K562 (cell line): ENCODE results near the gene DCLK2. TPM values are rescaled to one million over a fixed set of nuclear protein-coding genes. Genes with fewer than 3 reads are reported as not detected.

Experiments used
- ATAC-seq: fragments of 200-7000 bp; cut with Tn5 transposase; 3 replicates; pipeline ENCODE4 v1.9.1; 2020; ENCODE audit warnings: moderate library complexity
- BruUV-seq: library from RNA; stranded (reverse); fragments of 400-500 nt; replicated peaks from 2 replicates; lab custom pipeline; 2021; lab: Mats Ljungman, UMichigan
- CTCF ChIA-PET: fragments of 300-600 bp; formaldehyde crosslinking; extraction: SDS; loops from one replicate; lab custom pipeline; 2021; ENCODE audit warnings: low intra/inter-chr PET ratio; lab: Yijun Ruan, JAX
- POLR2A ChIA-PET: fragments of 300-600, 350-650 bp; sonication (Branson Sonifier 250); formaldehyde crosslinking; extraction: SDS; loops from one replicate; lab custom pipeline; 2021; ENCODE audit warnings: antibody characterized with exemption, inconsistent platforms; lab: Yijun Ruan, JAX
- DNase-seq, 4 experiments: peaks; one replicate each; pipeline versions ENCODE4 v3.0.0 to v3.0.0-alpha.2; 2011 to 2018; ENCODE audit warnings: low spot score in 3 of 4, mixed read lengths in 3 of 4; ENCODE audit errors: extremely low read depth in 1 of 4
- FAIRE-seq: peaks from 2 replicates; lab custom pipeline; 2011; peaks lifted over from hg19 to GRCh38; lab: Jason Lieb, UNC
- H2AFZ ChIP-seq: 2 replicates; pipeline ENCODE4 v1.6.0; 2011; ENCODE audit warnings: low read depth, low read length, control low read depth, inconsistent platforms
- H3K27ac ChIP-seq: fragments of 200-600 bp; 3 replicates; pipeline ENCODE4 v1.8.0; 2011; ENCODE audit warnings: low read depth, mild to moderate bottlenecking, control low read depth, inconsistent platforms, low read length, moderate library complexity, mixed read lengths; ENCODE audit errors: extremely low read depth
- H3K27me3 ChIP-seq, 2 experiments: fragments of 300-600 bp in 1 of 2; 2 replicates in 1 of 2; 3 replicates in 1 of 2; pipeline versions ENCODE4 v1.6.0 to v1.8.0; 2011; ENCODE audit warnings: inconsistent platforms in 2 of 2, low read length in 2 of 2, mild to moderate bottlenecking in 1 of 2, mixed read lengths in 1 of 2, moderate library complexity in 1 of 2; ENCODE audit not compliant: control insufficient read depth in 2 of 2, insufficient read depth in 2 of 2
- H3K36me3 ChIP-seq: fragments of 300-600 bp; 3 replicates; pipeline ENCODE4 v1.8.0; 2011; ENCODE audit warnings: mild to moderate bottlenecking, low read length, inconsistent platforms; ENCODE audit not compliant: control insufficient read depth, insufficient read depth
- H3K4me1 ChIP-seq, 2 experiments: fragments of 200-600 bp in 1 of 2; replicated peaks in 1 of 2; 2 replicates in 1 of 2; 3 replicates in 1 of 2; pipeline versions ENCODE4 v1.5.1 to v1.8.0; 2011; ENCODE audit warnings: inconsistent platforms in 2 of 2, low read length in 2 of 2, mild to moderate bottlenecking in 1 of 2, mixed read lengths in 1 of 2, moderate library complexity in 1 of 2; ENCODE audit not compliant: control insufficient read depth in 2 of 2, insufficient read depth in 2 of 2
- H3K4me2 ChIP-seq: 2 replicates; pipeline ENCODE4 v1.6.1; 2011; ENCODE audit warnings: low read length, control low read depth, inconsistent platforms, mixed read lengths; ENCODE audit not compliant: insufficient read depth
- H3K4me3 ChIP-seq: fragments of 200-600 bp; sonication (generic), shearing (Covaris generic); 2 replicates; pipeline ENCODE4 v1.5.1; 2016; ENCODE audit warnings: control low read depth, inconsistent platforms
- H3K79me2 ChIP-seq: fragments of 200-600 bp; 3 replicates; pipeline ENCODE4 v1.8.0; 2011; ENCODE audit warnings: low read length, inconsistent platforms; ENCODE audit not compliant: control insufficient read depth, insufficient read depth
- H3K9ac ChIP-seq, 2 experiments: 2 replicates each; pipeline versions ENCODE4 v1.6.0 to v1.6.1; 2011; ENCODE audit warnings: low read depth in 2 of 2, low read length in 2 of 2, control low read depth in 1 of 2, inconsistent platforms in 1 of 2, mild to moderate bottlenecking in 1 of 2, mixed read lengths in 1 of 2; ENCODE audit not compliant: insufficient read depth in 1 of 2
- H3K9me1 ChIP-seq: one replicate; pipeline ENCODE4 v1.6.0; 2011; ENCODE audit warnings: inconsistent platforms, mild to moderate bottlenecking, low read length, moderate library complexity; ENCODE audit not compliant: control insufficient read depth, insufficient read depth
- H3K9me3 ChIP-seq: replicated peaks from 2 replicates; pipeline ENCODE4 v1.5.1; 2011; ENCODE audit warnings: low read depth, low read length, inconsistent platforms; ENCODE audit not compliant: control insufficient read depth, insufficient read depth
- H4K20me1 ChIP-seq: replicated peaks from 2 replicates; pipeline ENCODE4 v1.6.1; 2011; ENCODE audit warnings: low read length, inconsistent platforms, mixed read lengths; ENCODE audit not compliant: control insufficient read depth, insufficient read depth
- CTCF ChIP-seq, 3 experiments: IDR thresholded peaks in 2 of 3; conservative IDR thresholded peaks in 1 of 3; 2 replicates each; pipeline ENCODE4 v1.5.1; 2011 to 2012; ENCODE audit warnings: low read length in 3 of 3, mild to moderate bottlenecking in 3 of 3, control low read depth in 2 of 3, improper control_type of control experiment in 1 of 3, inconsistent platforms in 1 of 3, low read depth in 1 of 3, mixed read lengths in 1 of 3, moderate library complexity in 1 of 3; ENCODE audit not compliant: insufficient read depth in 2 of 3
- MBD2 ChIP-seq: sonication (generic); IDR thresholded peaks from 2 replicates; pipeline ENCODE4 v1.6.1; 2016; ENCODE audit warnings: low read depth, borderline replicate concordance
- PRDM10 ChIP-seq: fragments of 450-650 bp; IDR thresholded peaks from 2 replicates; pipeline ENCODE4 v1.6.1; 2018; ENCODE audit not compliant: partially characterized antibody
- SRSF3 ChIP-seq: fragments of 200-400 bp; formaldehyde crosslinking; IDR thresholded peaks from 2 replicates; pipeline ENCODE4 v1.6.1; 2016; ENCODE audit warnings: mild to moderate bottlenecking, low read length, moderate library complexity; ENCODE audit not compliant: insufficient read depth
- ZBTB5 ChIP-seq: fragments of 450-650 bp; IDR thresholded peaks from 2 replicates; pipeline ENCODE4 v1.6.1; 2017; ENCODE audit warnings: antibody characterized with exemption
- ZNF175 ChIP-seq: fragments of 200-800 bp; sonication (Bioruptor generic); IDR thresholded peaks from 2 replicates; pipeline ENCODE4 v1.6.1; 2016; ENCODE audit warnings: low read depth, mild to moderate bottlenecking, missing genetic modification characterization, missing compliant biosample characterization
- ZNF253 ChIP-seq: fragments of 250-450 bp; sonication (Bioruptor Pico); conservative IDR thresholded peaks from 2 replicates; pipeline ENCODE4 v1.6.1; 2021; ENCODE audit warnings: mild to moderate bottlenecking
- WGBS: fragments of 100-300 bp; shearing (Covaris generic); methylation state at CpG from one replicate; pipeline ENCODE4 v1.1.6; 2016; ENCODE audit warnings: low coverage, mixed read lengths; ENCODE audit not compliant: insufficient coverage; ENCODE audit errors: missing lambda C conversion rate; 5-methylcytosine and 5-hydroxymethylcytosine counted together
- in situ Hi-C: fragments of 300-500 bp; cut with MboI; formaldehyde crosslinking; loops from 4 replicates; pipeline ENCODE4 v1.15.0; 2018; ENCODE audit warnings: inconsistent platforms, mixed read lengths
- intact Hi-C: fragments of 100-400 bp; cut with micrococcal nuclease; formaldehyde crosslinking; loops from 2 replicates; pipeline ENCODE4 v1.14.2; 2022
- polyA plus RNA-seq, 8 experiments: library from polyadenylated mRNA; depleted of rRNA in 4 of 8; stranded (reverse) in 5 of 8; unstranded in 3 of 8; fragments of >200 nt; fragmentation: Nextera tagmentation in 2 of 8; fragmentation: Illumina TruSeq in 1 of 8; extraction: Ambion mirVana in 2 of 8; extraction: Trizol in 1 of 8; gene quantifications; 2 replicates each; pipeline versions ENCODE4 v1.2.1 to v1.2.3, GENCODE V29; 2011 to 2014; ENCODE audit warnings: inconsistent platforms in 1 of 8, missing spikeins in 1 of 8
- total RNA-seq, 7 experiments: library from RNA; depleted of rRNA in 6 of 7; stranded (reverse); fragments of >200 nt in 6 of 7; fragmentation: Illumina TruSeq in 2 of 7; extraction: Trizol in 2 of 7; gene quantifications; 2 replicates each; pipeline versions ENCODE4 v1.2.1 to v1.2.3, GENCODE V29; 2011 to 2021; ENCODE audit warnings: low replicate concordance in 1 of 7

The DCLK2 gene
- total and polyA plus RNA-seq, 9 of the 15 experiments (the other 6 are each of a cell fraction or from before 2014, with no cell fraction given) = not detected

- Histone ChIP-seq H4K20me1 (no peaks in the 10 kb centered on the region), H3K36me3 (no peaks in the 10 kb centered on the region), H3K27me3 (no peaks in the 10 kb centered on the region), H3K4me2 (no peak overlapping the region), H2AFZ (no peak overlapping the region)
- WGBS = 48% methylated on average over 7 of the region's 7 CpGs
- POLR2A ChIA-PET = no interaction called here
- FAIRE-seq = peak; percentile 46
- in situ Hi-C loops = no loop called here
- TF ChIP-seq ZNF175 (CRISPR knock-in tag) (no peak), CTCF (IDR thresholded peaks at IDR 0.05 in 2 of 3, conservative IDR thresholded peaks at IDR 0.05 in 1 of 3; ENCODE audit: insufficient read depth in 2 of 3, low read depth in 1 of 3, low read length in 3 of 3) (0 out of 6 replicates have a peak, but pooled peaks of 1 of the 3 experiments have one; percentile 5)
- TF ChIP-seq, all 486 proteins: peak for 1
- BruUV-seq = no TSS peak
- Histone ChIP-seq H3K9me1 (no peaks in the 10 kb centered on the region), H3K79me2 (no peaks in the 10 kb centered on the region), H3K4me1 (peaks cover 0 to 4% of the 10 kb centered on the region in 2 experiments; a peak in 3 of 5 replicates), H3K9ac (0 out of 4 replicates have a peak overlapping the region, but pooled peaks of 1 of the 2 experiments have one; percentile 17), H3K27ac (no peak overlapping the region), H3K9me3 (no peaks in the 10 kb centered on the region), H3K4me3 (no peak overlapping the region)
- CTCF ChIA-PET = no interaction called here
- DNase-seq = no peak
- intact Hi-C loops = no loop called here
- peak; percentile 39 for ATAC-seq
These were observed 173.5 kb downstream of the DCLK2 start for GRCh38 chr4:150251752-150252190.

GRCh38 chr4:150252306-150252705 is 174.1 kb downstream of the DCLK2 start:
- in situ Hi-C loops (no loop called here), intact Hi-C loops (no loop called here)
- H3K36me3 ChIP-seq = no peaks in the 10 kb centered on the region
- H4K20me1 ChIP-seq = no peaks in the 10 kb centered on the region
- no peaks in the 10 kb centered on the region for H3K79me2 ChIP-seq
- ATAC-seq = no peak
- no peak overlapping the region for H3K27ac ChIP-seq
- no peak overlapping the region for H3K4me3 ChIP-seq
- H3K9me3 ChIP-seq = no peaks in the 10 kb centered on the region
- no TSS peak for BruUV-seq
- ChIA-PET CTCF (no interaction called here), POLR2A (interaction anchor here (0.8 kb wide), 1 partner anchor 129 kb away, joined by 3 read pairs; no protein-coding TSS in a partner anchor)
- H3K9ac ChIP-seq = no peak overlapping the region
- no peaks in the 10 kb centered on the region for H3K9me1 ChIP-seq
- H3K4me2 ChIP-seq = no peak overlapping the region
- no peak for DNase-seq
- H2AFZ ChIP-seq = no peak overlapping the region
- peaks cover 0 to 7% of the 10 kb centered on the region in 2 experiments; a peak in 3 of 5 replicates for H3K4me1 ChIP-seq
- WGBS = 21% methylated on average over 6 of the region's 6 CpGs
- no peak for FAIRE-seq
- no peaks in the 10 kb centered on the region for H3K27me3 ChIP-seq
- TF ChIP-seq SRSF3 (no peak), ZNF253 (CRISPR knock-in tag) (no peak), PRDM10 (no peak), ZBTB5 (no peak), MBD2 (no peak)
